ENCODE results near the gene APOC3.

Gene APOC3

GRCh38 chr11:116819049-116819448 lies 10.7 kb upstream of the APOC3 start:
- TF ChIP-seq CTCF (IDR thresholded peaks at IDR 0.05; ENCODE audit: low read depth, low read length) = no peak
- H3K9me3 ChIP-seq = no peaks in the 10 kb centered on the region
- H3K36me3 ChIP-seq = no peaks in the 10 kb centered on the region
- H3K4me1 ChIP-seq = no peaks in the 10 kb centered on the region
- no peaks in the 10 kb centered on the region for H3K27me3 ChIP-seq
- H3K4me3 ChIP-seq (ENCODE audit: low read depth, low read length) = no peak overlapping the region
- DNase-seq = no peak

GRCh38 chr11:116821050-116821918 lies 8.4 kb upstream of the APOC3 start:
- H3K4me3 ChIP-seq (ENCODE audit: low read depth, low read length) = no peak overlapping the region
- DNase-seq = no peak
- no peaks in the 10 kb centered on the region for H3K4me1 ChIP-seq
- H3K36me3 ChIP-seq = no peaks in the 10 kb centered on the region
- TF ChIP-seq CTCF (IDR thresholded peaks at IDR 0.05; ENCODE audit: low read depth, low read length) = no peak
- no peaks in the 10 kb centered on the region for H3K27me3 ChIP-seq
- no peaks in the 10 kb centered on the region for H3K9me3 ChIP-seq

- no peak for TF ChIP-seq CTCF (IDR thresholded peaks at IDR 0.05; ENCODE audit: low read depth, low read length)
- DNase-seq = no peak
- H3K9me3 ChIP-seq = no peaks in the 10 kb centered on the region
- H3K36me3 ChIP-seq = no peaks in the 10 kb centered on the region
- no peak overlapping the region for H3K4me3 ChIP-seq (ENCODE audit: low read depth, low read length)
- no peaks in the 10 kb centered on the region for H3K27me3 ChIP-seq
- H3K4me1 ChIP-seq = no peaks in the 10 kb centered on the region
Measured at GRCh38 chr11:116822575-116822974, 7.1 kb upstream of the APOC3 start.

GRCh38 chr11:116823031-116823843 lies 6.5 kb upstream of the APOC3 start, which contains the start of gene APOA4:
Gene APOA4 (minus strand): TSS chr11:116823304. CDS start chr11:116823191, 113 bp downstream.
- DNase-seq = no peak
- H3K9me3 ChIP-seq = no peaks in the 10 kb centered on the region
- no peak within 1 kb of the TSS for H3K4me3 ChIP-seq (ENCODE audit: low read depth, low read length)
- TF ChIP-seq CTCF (IDR thresholded peaks at IDR 0.05; ENCODE audit: low read depth, low read length) = no peak
- H3K36me3 ChIP-seq = no peaks in the 10 kb centered on the region
- H3K27me3 ChIP-seq = no peaks in the 10 kb centered on the region
- H3K4me1 ChIP-seq = no peaks in the 10 kb centered on the region; the same call in 1 of the 2 replicates

- Histone ChIP-seq H3K36me3 (no peaks in the 10 kb centered on the region), H3K4me1 (peaks cover 11% of the 10 kb centered on the region), H3K9me3 (no peaks in the 10 kb centered on the region), H3K4me3 (ENCODE audit: low read depth, low read length) (no peak overlapping the region), H3K27me3 (no peaks in the 10 kb centered on the region)
- TF ChIP-seq CTCF (IDR thresholded peaks at IDR 0.05; ENCODE audit: low read depth, low read length) = no peak
- DNase-seq = no peak
Measured at GRCh38 chr11:116825434-116825833, 4.3 kb upstream of the APOC3 start.

All from BE2C (cell line).